A549 (cell line): ENCODE results near the gene FUZ.

ENCODE experiments used
- EP300 ChIP-seq, 2 experiments: fragments of >200 bp; sonication (Bioruptor Twin); formaldehyde crosslinking; IDR thresholded peaks; 2 replicates in 1 of 2; 3 replicates in 1 of 2; pipeline ENCODE4 v1.6.1; 2016 to 2017
- FOSB ChIP-seq: fragments of 250-450 bp; sonication (Bioruptor Pico); IDR thresholded peaks from 2 replicates; pipeline ENCODE4 v1.5.0; 2020; ENCODE audit warnings: mild to moderate bottlenecking, moderate library complexity
- HDAC2 ChIP-seq: fragments of 200-600 bp; sonication (generic); IDR thresholded peaks from 2 replicates; pipeline ENCODE4 v1.6.1; 2016
- KDM1A ChIP-seq: fragments of 200-600 bp; sonication (generic); IDR thresholded peaks from 2 replicates; pipeline ENCODE4 v1.6.1; 2016; ENCODE audit warnings: low read depth, mild to moderate bottlenecking
- MAFK ChIP-seq: fragments of 450-650 bp; IDR thresholded peaks from 2 replicates; pipeline ENCODE4 v1.6.1; 2014; ENCODE audit not compliant: partially characterized antibody
- MYC ChIP-seq: IDR thresholded peaks from 2 replicates; pipeline ENCODE4 v1.6.1; 2012; ENCODE audit warnings: mild to moderate bottlenecking, inconsistent platforms, low read length, improper control_type of control experiment, borderline replicate concordance
- RARB ChIP-seq: fragments of 250-450 bp; sonication (Bioruptor Pico); IDR thresholded peaks from 2 replicates; pipeline ENCODE4 v1.8.0; 2021; ENCODE audit warnings: mild to moderate bottlenecking, moderate library complexity
- SMC3 ChIP-seq: fragments of >200 bp; sonication (Bioruptor Twin); formaldehyde crosslinking; IDR thresholded peaks from 3 replicates; pipeline ENCODE4 v1.6.1; 2018; ENCODE audit warnings: inconsistent platforms
- TP53 ChIP-seq: fragments of 250-450 bp; sonication (Bioruptor Pico); IDR thresholded peaks from 2 replicates; pipeline ENCODE4 v1.5.0; 2021; ENCODE audit warnings: mild to moderate bottlenecking, moderate library complexity
- TF ChIP-seq, protein P1 (sequence below): fragments of >200 bp; sonication (Bioruptor Twin); formaldehyde crosslinking; IDR thresholded peaks from 3 replicates; pipeline ENCODE4 v1.5.1; 2016
- TF ChIP-seq, protein P2 (sequence below): IDR thresholded peaks from 2 replicates; pipeline ENCODE4 v1.6.1; 2012

DNA sequence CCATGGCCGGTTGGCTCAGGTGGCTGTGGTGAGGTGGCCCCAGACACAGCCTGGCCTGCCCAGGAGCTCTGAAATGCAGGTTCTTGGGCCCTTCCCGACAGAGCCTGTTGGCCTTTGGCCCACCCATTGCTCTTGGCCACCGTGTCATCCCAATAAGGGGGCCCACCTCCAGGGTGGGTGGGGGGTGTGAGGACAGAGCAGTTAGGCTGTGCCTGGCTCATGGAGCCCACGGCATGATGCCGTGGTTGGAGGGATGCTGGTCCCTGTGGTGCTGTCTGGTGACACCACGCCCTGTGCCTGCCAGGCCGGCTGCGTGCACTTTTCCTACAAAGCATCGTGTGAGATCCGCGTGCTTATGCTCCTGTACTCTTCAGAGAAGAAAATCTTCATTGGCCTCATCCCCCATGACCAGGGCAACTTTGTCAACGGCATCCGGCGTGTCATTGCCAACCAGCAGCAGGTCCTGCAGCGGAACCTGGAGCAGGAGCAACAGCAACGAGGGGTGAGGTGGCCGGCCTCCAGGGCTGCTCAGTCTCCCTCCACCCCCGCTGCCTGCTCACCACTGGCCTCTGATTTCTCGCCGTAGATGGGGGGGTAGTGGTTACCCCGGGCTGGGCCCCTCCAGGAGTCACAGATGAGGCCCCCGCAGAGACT is 46.7 kb upstream of the FUZ start:
- TF ChIP-seq, protein P1, sequence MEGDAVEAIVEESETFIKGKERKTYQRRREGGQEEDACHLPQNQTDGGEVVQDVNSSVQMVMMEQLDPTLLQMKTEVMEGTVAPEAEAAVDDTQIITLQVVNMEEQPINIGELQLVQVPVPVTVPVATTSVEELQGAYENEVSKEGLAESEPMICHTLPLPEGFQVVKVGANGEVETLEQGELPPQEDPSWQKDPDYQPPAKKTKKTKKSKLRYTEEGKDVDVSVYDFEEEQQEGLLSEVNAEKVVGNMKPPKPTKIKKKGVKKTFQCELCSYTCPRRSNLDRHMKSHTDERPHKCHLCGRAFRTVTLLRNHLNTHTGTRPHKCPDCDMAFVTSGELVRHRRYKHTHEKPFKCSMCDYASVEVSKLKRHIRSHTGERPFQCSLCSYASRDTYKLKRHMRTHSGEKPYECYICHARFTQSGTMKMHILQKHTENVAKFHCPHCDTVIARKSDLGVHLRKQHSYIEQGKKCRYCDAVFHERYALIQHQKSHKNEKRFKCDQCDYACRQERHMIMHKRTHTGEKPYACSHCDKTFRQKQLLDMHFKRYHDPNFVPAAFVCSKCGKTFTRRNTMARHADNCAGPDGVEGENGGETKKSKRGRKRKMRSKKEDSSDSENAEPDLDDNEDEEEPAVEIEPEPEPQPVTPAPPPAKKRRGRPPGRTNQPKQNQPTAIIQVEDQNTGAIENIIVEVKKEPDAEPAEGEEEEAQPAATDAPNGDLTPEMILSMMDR = no peak
- TF ChIP-seq SMC3 = no peak
- no peak for TF ChIP-seq EP300 (IDR thresholded peaks at IDR 0.05)
- no peak for TF ChIP-seq HDAC2
- TF ChIP-seq MYC = no peak
- TF ChIP-seq, protein P2, sequence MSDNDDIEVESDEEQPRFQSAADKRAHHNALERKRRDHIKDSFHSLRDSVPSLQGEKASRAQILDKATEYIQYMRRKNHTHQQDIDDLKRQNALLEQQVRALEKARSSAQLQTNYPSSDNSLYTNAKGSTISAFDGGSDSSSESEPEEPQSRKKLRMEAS = peak; percentile 41; the same call in 1 of the 2 replicates
- no peak for TF ChIP-seq MAFK
- TF ChIP-seq RARB (CRISPR knock-in tag) = no peak
- no peak for TF ChIP-seq FOSB (CRISPR knock-in tag)
- TF ChIP-seq TP53 (CRISPR knock-in tag) = no peak
- TF ChIP-seq KDM1A = no peak
